HCT116 (cell line): ENCODE results near the gene PKD2.

Source experiments
- CEBPB ChIP-seq: IDR thresholded peaks from 2 replicates; pipeline ENCODE4 v1.6.1; 2012; ENCODE audit warnings: low read depth
- EGR1 ChIP-seq: IDR thresholded peaks from 2 replicates; pipeline ENCODE4 v1.6.1; 2012; ENCODE audit warnings: low read depth
- EZH2 ChIP-seq: fragments of 200-600 bp; sonication (generic); IDR thresholded peaks from 2 replicates; pipeline ENCODE4 v1.6.1; 2017; ENCODE audit warnings: antibody characterized with exemption, mixed run types
- POLR2A ChIP-seq: IDR thresholded peaks from 2 replicates; pipeline ENCODE4 v1.7.0; 2011; ENCODE audit warnings: borderline replicate concordance; ENCODE audit not compliant: insufficient read depth, insufficient read length; ENCODE audit errors: extremely low read depth
- RAD21 ChIP-seq: IDR thresholded peaks from 2 replicates; pipeline ENCODE4 v1.6.1; 2012; ENCODE audit warnings: low read depth, mild to moderate bottlenecking
- SIN3A ChIP-seq: IDR thresholded peaks from 2 replicates; pipeline ENCODE4 v1.6.1; 2012; ENCODE audit warnings: low read depth
- SP1 ChIP-seq: IDR thresholded peaks from 2 replicates; pipeline ENCODE4 v1.6.1; 2012; ENCODE audit warnings: low read depth
- TCF7L2 ChIP-seq: IDR thresholded peaks from 2 replicates; pipeline ENCODE4 v1.7.0; 2011; ENCODE audit warnings: borderline replicate concordance, inconsistent platforms; ENCODE audit not compliant: insufficient read depth, insufficient read length; ENCODE audit errors: extremely low read depth
- ZNF274 ChIP-seq: fragments of 200-500 bp; sonication (Bioruptor generic); IDR thresholded peaks from 2 replicates; pipeline ENCODE4 v1.6.1; 2014; ENCODE audit warnings: mild to moderate bottlenecking, low read depth, low read length, inconsistent platforms
- TF ChIP-seq, protein P1 (sequence below), 3 experiments: fragments of 200-600 bp in 1 of 3; sonication (generic) in 1 of 3; IDR thresholded peaks in 2 of 3; conservative IDR thresholded peaks in 1 of 3; 2 replicates each; pipeline ENCODE4 v1.5.1; 2012 to 2017; ENCODE audit warnings: low read depth in 2 of 3, low read length in 2 of 3, antibody characterized with exemption in 1 of 3, borderline replicate concordance in 1 of 3, control low read depth in 1 of 3, mild to moderate bottlenecking in 1 of 3, mixed read lengths in 1 of 3, mixed run types in 1 of 3, moderate library complexity in 1 of 3; ENCODE audit not compliant: insufficient read depth in 1 of 3
- TF ChIP-seq, protein P2 (sequence below): IDR thresholded peaks from 2 replicates; pipeline ENCODE4 v1.6.1; 2012; ENCODE audit warnings: low read depth
- TF ChIP-seq, protein P3 (sequence below): IDR thresholded peaks from 2 replicates; pipeline ENCODE4 v1.6.1; 2012
- TF ChIP-seq, protein P4 (sequence below): IDR thresholded peaks from 2 replicates; pipeline ENCODE4 v1.6.1; 2012

DNA sequence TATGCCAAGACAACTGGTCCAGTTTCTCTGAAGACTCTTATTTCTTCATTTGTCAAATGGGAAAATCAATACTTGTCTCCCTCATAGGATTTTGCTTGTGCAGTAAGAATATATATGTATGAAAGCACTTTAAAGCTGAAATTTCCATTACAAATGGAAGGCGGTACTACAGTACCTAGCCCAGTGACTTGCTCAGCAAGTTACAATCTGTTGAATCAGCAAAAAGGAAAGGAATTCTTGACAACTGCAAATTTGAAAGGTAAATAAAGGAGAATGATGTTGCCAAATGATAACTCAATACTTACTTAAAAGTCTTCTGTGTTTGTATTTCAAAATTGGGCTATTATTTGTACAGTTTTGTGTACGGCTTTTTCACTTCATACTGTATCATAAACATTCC lies 71.1 kb downstream of the PKD2 start:
- TF ChIP-seq, protein P1, sequence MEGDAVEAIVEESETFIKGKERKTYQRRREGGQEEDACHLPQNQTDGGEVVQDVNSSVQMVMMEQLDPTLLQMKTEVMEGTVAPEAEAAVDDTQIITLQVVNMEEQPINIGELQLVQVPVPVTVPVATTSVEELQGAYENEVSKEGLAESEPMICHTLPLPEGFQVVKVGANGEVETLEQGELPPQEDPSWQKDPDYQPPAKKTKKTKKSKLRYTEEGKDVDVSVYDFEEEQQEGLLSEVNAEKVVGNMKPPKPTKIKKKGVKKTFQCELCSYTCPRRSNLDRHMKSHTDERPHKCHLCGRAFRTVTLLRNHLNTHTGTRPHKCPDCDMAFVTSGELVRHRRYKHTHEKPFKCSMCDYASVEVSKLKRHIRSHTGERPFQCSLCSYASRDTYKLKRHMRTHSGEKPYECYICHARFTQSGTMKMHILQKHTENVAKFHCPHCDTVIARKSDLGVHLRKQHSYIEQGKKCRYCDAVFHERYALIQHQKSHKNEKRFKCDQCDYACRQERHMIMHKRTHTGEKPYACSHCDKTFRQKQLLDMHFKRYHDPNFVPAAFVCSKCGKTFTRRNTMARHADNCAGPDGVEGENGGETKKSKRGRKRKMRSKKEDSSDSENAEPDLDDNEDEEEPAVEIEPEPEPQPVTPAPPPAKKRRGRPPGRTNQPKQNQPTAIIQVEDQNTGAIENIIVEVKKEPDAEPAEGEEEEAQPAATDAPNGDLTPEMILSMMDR (IDR thresholded peaks at IDR 0.05 in 2 of 3, conservative IDR thresholded peaks at IDR 0.05 in 1 of 3; ENCODE audit: borderline replicate concordance in 1 of 3, insufficient read depth in 1 of 3, low read depth in 2 of 3, low read length in 2 of 3) = no peak
- TF ChIP-seq, protein P2, sequence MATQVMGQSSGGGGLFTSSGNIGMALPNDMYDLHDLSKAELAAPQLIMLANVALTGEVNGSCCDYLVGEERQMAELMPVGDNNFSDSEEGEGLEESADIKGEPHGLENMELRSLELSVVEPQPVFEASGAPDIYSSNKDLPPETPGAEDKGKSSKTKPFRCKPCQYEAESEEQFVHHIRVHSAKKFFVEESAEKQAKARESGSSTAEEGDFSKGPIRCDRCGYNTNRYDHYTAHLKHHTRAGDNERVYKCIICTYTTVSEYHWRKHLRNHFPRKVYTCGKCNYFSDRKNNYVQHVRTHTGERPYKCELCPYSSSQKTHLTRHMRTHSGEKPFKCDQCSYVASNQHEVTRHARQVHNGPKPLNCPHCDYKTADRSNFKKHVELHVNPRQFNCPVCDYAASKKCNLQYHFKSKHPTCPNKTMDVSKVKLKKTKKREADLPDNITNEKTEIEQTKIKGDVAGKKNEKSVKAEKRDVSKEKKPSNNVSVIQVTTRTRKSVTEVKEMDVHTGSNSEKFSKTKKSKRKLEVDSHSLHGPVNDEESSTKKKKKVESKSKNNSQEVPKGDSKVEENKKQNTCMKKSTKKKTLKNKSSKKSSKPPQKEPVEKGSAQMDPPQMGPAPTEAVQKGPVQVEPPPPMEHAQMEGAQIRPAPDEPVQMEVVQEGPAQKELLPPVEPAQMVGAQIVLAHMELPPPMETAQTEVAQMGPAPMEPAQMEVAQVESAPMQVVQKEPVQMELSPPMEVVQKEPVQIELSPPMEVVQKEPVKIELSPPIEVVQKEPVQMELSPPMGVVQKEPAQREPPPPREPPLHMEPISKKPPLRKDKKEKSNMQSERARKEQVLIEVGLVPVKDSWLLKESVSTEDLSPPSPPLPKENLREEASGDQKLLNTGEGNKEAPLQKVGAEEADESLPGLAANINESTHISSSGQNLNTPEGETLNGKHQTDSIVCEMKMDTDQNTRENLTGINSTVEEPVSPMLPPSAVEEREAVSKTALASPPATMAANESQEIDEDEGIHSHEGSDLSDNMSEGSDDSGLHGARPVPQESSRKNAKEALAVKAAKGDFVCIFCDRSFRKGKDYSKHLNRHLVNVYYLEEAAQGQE = no peak
- TF ChIP-seq, protein P3, sequence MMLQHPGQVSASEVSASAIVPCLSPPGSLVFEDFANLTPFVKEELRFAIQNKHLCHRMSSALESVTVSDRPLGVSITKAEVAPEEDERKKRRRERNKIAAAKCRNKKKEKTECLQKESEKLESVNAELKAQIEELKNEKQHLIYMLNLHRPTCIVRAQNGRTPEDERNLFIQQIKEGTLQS = no peak
- TF ChIP-seq, protein P4, sequence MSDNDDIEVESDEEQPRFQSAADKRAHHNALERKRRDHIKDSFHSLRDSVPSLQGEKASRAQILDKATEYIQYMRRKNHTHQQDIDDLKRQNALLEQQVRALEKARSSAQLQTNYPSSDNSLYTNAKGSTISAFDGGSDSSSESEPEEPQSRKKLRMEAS = no peak
- TF ChIP-seq ZNF274 (no peak), EGR1 (no peak), SP1 (no peak), EZH2 (no peak), SIN3A (no peak), POLR2A (no peak), TCF7L2 (no peak), CEBPB (no peak), RAD21 (no peak)
